ENCODE results near the gene SCRN2. TPM values are rescaled to one million over a fixed set of nuclear protein-coding genes. Genes with fewer than 3 reads are reported as not detected.

Gene SCRN2
- total RNA-seq, 1 donor from 2014 or later, result 44.8 TPM

DNA sequence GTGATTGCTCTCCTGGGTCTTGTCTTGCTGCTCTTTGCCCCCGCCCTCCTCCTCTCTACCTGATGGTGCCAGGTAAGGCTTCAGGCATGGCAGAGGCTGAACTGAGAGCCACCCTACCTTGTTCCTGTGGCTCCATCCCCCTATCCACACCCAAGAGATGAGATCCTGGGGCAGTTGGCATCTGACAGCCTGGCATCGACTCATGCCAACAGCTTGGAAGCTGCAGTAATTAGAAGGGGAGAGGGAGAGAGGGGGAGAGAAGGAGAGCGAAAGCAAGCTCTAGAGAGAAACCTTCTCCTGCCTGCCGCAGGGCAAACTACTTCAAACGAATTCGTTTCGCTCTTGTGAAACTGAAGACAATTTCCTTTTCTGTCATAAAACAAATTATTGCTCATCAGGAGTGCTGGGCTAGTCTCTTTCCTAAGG is 23.7 kb upstream of the SCRN2 start:
- Mint-ChIP-seq H3K27me3 (ENCODE audit: unreplicated experiment) (peaks cover 11% of the 10 kb centered on the region), H3K4me3 (ENCODE audit: unreplicated experiment) (no peak overlapping the region), H3K4me1 (ENCODE audit: unreplicated experiment) (peaks cover 8% of the 10 kb centered on the region), H3K36me3 (ENCODE audit: low read depth, unreplicated experiment) (no peaks in the 10 kb centered on the region), H3K27ac (ENCODE audit: unreplicated experiment) (no peak overlapping the region), H3K9me3 (ENCODE audit: unreplicated experiment) (no peaks in the 10 kb centered on the region)
- TF ChIP-seq CTCF (IDR thresholded peaks at IDR 0.05; ENCODE audit: unreplicated experiment), result no peak
- DNase-seq (ENCODE audit: low spot score), result no peak

DNA sequence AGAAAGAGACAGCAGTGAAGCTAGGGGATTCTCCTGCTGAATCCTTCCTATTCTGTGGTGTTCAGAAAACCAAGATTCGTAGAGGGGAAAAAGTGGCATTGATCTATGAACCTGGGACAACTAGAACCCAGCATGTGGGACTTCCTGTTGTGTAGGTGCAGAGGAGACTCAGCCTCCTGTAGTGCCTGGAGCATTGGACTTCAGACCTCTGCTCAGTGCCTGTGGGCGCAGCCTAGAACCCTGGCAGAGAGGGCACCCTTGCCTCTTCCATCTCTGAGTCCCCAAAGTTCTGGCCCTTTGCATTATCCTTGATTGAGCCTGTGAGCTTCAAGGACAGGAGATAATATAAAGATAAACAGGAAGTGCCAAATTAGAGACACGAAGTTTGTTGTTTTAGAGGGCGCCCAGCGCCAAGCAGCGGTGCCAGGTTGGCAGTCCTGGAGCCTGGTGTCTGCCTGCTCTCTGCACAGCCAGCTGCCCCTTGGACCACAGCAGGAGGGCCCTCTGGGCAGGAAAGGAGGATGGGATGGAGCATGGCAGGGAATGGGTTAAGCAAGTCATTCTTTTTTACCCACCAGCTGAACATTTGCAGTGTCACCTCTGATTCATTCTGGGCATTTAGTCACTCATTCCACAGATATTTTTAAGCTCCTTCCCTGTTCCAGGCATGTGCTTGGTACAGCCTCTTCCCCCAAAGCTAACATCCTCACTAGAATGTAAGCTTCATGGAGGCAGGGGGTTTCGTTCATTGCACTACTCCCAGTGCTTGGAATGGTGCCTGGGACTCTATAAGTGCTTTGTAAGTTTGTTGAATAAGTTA is 21.8 kb upstream of the SCRN2 start:
- Mint-ChIP-seq H3K36me3 (ENCODE audit: low read depth, unreplicated experiment) (no peaks in the 10 kb centered on the region), H3K4me3 (ENCODE audit: unreplicated experiment) (no peak overlapping the region), H3K4me1 (ENCODE audit: unreplicated experiment) (peaks cover 16% of the 10 kb centered on the region), H3K27ac (ENCODE audit: unreplicated experiment) (no peak overlapping the region), H3K9me3 (ENCODE audit: unreplicated experiment) (no peaks in the 10 kb centered on the region), H3K27me3 (ENCODE audit: unreplicated experiment) (peaks cover 15% of the 10 kb centered on the region)
- DNase-seq (ENCODE audit: low spot score), result no peak
- no peak for TF ChIP-seq CTCF (IDR thresholded peaks at IDR 0.05; ENCODE audit: unreplicated experiment)

GRCh38 chr17:47860386-47860785 is 19.3 kb upstream of the SCRN2 start:
- no peak for TF ChIP-seq CTCF (IDR thresholded peaks at IDR 0.05; ENCODE audit: unreplicated experiment)
- peaks cover 8% of the 10 kb centered on the region for H3K27me3 Mint-ChIP-seq (ENCODE audit: unreplicated experiment)

DNA sequence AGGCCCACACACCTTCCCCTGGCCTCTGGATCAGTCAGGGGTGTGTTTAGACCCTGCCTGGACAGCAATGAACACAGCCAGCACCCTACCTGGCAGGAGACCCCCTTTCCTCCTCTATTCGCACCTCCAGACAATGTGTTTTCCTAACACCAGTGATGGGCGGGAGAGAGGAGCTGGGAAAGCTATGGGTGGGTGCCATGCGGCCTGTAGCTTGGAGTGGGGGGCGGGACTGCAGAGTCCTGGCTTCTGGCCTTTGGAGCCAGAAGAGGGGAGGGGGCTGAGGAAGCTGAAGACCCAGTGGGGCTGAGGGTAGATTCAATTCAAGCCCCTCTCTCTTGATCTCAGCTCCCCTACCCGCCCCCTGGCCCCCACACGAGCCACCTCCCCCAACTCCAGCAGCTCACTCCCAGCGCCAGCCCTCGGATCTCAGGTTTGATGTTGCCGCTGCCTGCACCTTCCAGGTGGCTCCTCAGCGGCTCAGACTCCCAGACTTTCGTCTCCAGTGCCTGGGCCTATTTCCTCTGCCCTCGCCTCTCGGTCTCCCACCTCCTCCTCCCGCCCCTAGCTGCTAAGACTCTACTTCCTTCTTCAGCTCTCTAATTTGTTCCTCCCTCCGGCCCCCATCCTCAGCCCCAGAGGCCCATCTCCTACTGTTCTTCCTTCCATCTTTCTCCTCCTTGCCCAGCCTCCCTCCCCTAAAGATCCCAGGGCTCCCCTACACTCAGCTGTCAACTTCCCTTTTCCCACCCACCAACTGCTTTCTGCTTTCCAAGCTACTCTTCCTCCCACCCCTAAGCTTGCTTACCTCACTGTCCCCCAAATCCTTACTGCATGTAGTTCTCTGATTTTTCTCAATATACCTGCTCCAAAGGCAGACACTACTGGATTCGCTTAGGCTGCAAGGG is 16.7 kb upstream of the SCRN2 start:
- DNase-seq (ENCODE audit: low spot score), result no peak
- Mint-ChIP-seq H3K4me1 (ENCODE audit: unreplicated experiment) (peaks cover 62% of the 10 kb centered on the region), H3K4me3 (ENCODE audit: unreplicated experiment) (peak overlapping the region; percentile 31), H3K9me3 (ENCODE audit: unreplicated experiment) (no peaks in the 10 kb centered on the region), H3K36me3 (ENCODE audit: low read depth, unreplicated experiment) (peaks cover 4% of the 10 kb centered on the region), H3K27ac (ENCODE audit: unreplicated experiment) (peak overlapping the region; percentile 22), H3K27me3 (ENCODE audit: unreplicated experiment) (peaks cover 12% of the 10 kb centered on the region)
- TF ChIP-seq CTCF (IDR thresholded peaks at IDR 0.05; ENCODE audit: unreplicated experiment), result no peak

More at GRCh38 chr17:47860386-47860785, 19.3 kb upstream of the SCRN2 start:
- no peak for DNase-seq (ENCODE audit: low spot score)
- H3K4me3 Mint-ChIP-seq (ENCODE audit: unreplicated experiment), result no peak overlapping the region
- H3K4me1 Mint-ChIP-seq (ENCODE audit: unreplicated experiment), result peaks cover 39% of the 10 kb centered on the region
- H3K36me3 Mint-ChIP-seq (ENCODE audit: low read depth, unreplicated experiment), result no peaks in the 10 kb centered on the region
- no peaks in the 10 kb centered on the region for H3K9me3 Mint-ChIP-seq (ENCODE audit: unreplicated experiment)
- no peak overlapping the region for H3K27ac Mint-ChIP-seq (ENCODE audit: unreplicated experiment)
